ENCODE data around the gene WDR70.

- no peak for TF ChIP-seq POLR2AphosphoS5 (IDR thresholded peaks at IDR 0.05)
- TF ChIP-seq, protein P1, sequence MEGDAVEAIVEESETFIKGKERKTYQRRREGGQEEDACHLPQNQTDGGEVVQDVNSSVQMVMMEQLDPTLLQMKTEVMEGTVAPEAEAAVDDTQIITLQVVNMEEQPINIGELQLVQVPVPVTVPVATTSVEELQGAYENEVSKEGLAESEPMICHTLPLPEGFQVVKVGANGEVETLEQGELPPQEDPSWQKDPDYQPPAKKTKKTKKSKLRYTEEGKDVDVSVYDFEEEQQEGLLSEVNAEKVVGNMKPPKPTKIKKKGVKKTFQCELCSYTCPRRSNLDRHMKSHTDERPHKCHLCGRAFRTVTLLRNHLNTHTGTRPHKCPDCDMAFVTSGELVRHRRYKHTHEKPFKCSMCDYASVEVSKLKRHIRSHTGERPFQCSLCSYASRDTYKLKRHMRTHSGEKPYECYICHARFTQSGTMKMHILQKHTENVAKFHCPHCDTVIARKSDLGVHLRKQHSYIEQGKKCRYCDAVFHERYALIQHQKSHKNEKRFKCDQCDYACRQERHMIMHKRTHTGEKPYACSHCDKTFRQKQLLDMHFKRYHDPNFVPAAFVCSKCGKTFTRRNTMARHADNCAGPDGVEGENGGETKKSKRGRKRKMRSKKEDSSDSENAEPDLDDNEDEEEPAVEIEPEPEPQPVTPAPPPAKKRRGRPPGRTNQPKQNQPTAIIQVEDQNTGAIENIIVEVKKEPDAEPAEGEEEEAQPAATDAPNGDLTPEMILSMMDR (IDR thresholded peaks at IDR 0.05): no peak
- TF ChIP-seq POLR2A (IDR thresholded peaks at IDR 0.05): no peak
Observed at GRCh38 chr5:37604290-37604689, 225.2 kb downstream of the WDR70 start.

All from sigmoid colon (tissue), 4 donors.